Adipocyte (in vitro differentiated cells): ENCODE measurements around the gene ZNF844.
"Not testable (repeated sequence)": the region's sequence is repeated elsewhere in the genome, so short reads cannot be mapped to it uniquely, and the experiment has no call there.

Source experiments
- DNase-seq: peaks from one replicate; pipeline ENCODE4 v3.0.0-alpha.2; 2015; ENCODE audit warnings: low read depth
- H3K27me3 ChIP-seq: replicated peaks from 2 replicates; pipeline ENCODE4 v1.7.0; 2013; ENCODE audit warnings: mild to moderate bottlenecking, low read length, moderate library complexity; ENCODE audit not compliant: control insufficient read depth, insufficient read depth
- H3K36me3 ChIP-seq: 2 replicates; pipeline ENCODE4 v1.7.0; 2013; ENCODE audit warnings: low read length, mild to moderate bottlenecking, moderate library complexity; ENCODE audit not compliant: control insufficient read depth, insufficient read depth, severe bottlenecking
- H3K4me1 ChIP-seq: 2 replicates; pipeline ENCODE4 v1.7.0; 2013; ENCODE audit warnings: mild to moderate bottlenecking, low read length, moderate library complexity; ENCODE audit not compliant: control insufficient read depth, insufficient read depth
- H3K4me3 ChIP-seq: 2 replicates; pipeline ENCODE4 v1.7.0; 2013; ENCODE audit warnings: mild to moderate bottlenecking, low read length, moderate library complexity
- H3K9ac ChIP-seq: 2 replicates; pipeline ENCODE4 v1.7.0; 2013; ENCODE audit warnings: mild to moderate bottlenecking, low read length, moderate library complexity
- H3K9me3 ChIP-seq: 2 replicates; pipeline ENCODE4 v1.7.0; 2013; ENCODE audit warnings: mild to moderate bottlenecking, low read length, moderate library complexity; ENCODE audit not compliant: control insufficient read depth

Gene ZNF844

DNA sequence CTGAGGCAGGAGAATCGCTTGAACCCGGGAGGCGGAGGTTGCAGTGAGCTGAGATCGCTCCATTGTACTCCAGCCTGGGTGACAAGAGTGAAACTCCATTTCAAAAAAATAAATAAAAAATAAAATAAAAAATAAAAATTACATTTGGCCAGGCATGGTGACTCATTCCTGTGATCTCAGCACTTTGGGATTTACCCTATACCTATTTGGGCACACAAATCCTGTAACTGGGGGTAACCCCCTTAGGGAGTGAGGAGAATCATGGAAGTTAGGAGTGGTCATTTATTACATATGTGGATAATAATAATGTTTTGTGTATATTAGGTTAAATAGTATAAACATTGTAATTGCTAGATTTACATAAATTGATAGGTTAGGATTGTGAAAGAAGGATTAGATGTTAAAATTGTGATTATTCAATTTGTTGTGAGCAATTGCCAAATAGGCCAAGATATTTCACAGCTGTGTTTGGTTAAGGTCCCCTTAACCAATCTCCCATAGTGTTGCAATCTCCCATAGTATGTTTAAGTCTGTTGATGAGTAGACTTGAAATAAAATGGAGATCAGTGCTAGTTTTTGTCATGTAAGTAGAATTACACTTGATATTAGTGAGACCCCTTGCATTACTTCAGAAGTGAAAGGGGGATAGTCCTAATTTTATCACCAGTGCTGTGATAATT lies 30.7 kb downstream of the ZNF844 start:
- Histone ChIP-seq H3K4me3 (no peak overlapping the region), H3K36me3 (peaks cover 4% of the 10 kb centered on the region), H3K9ac (no peak overlapping the region), H3K27me3 (no peaks in the 10 kb centered on the region), H3K4me1 (peaks cover 9% of the 10 kb centered on the region), H3K9me3 (peaks cover 3% of the 10 kb centered on the region)
- peak; percentile 80 for DNase-seq

DNA sequence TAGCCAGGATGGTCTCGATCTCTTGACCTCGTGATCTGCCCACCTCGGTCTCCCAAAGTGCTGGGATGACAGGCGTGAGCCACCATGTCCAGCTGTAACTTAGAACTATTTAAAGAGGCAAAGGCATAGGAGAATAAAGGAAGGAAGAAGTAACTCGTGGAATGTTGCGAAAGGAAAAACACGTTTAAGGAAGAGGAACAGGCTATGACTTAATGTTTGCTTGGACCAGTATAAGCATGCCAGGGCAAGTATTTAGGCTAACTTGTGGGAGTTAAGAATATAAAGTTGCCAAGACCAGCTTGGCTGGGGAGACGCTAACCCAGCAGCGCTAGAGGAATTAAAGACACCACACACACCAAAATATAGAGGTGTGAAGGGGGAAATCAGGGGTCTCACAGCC lies 33.5 kb downstream of the ZNF844 start:
- Histone ChIP-seq H3K9me3 (peaks cover 3% of the 10 kb centered on the region), H3K4me3 (no peak overlapping the region), H3K36me3 (peaks cover 4% of the 10 kb centered on the region), H3K4me1 (peaks cover 9% of the 10 kb centered on the region), H3K27me3 (no peaks in the 10 kb centered on the region), H3K9ac (no peak overlapping the region)
- DNase-seq = no peak

GRCh38 chr19:12103909-12104308 lies 39.4 kb downstream of the ZNF844 start:
- H3K27me3 ChIP-seq, H3K9ac ChIP-seq, H3K4me3 ChIP-seq, DNase-seq, H3K9me3 ChIP-seq, H3K4me1 ChIP-seq, H3K36me3 ChIP-seq: not testable (repeated sequence)

- Histone ChIP-seq H3K36me3 (peaks cover 36% of the 10 kb centered on the region), H3K4me3 (no peak overlapping the region), H3K27me3 (no peaks in the 10 kb centered on the region), H3K4me1 (no peaks in the 10 kb centered on the region), H3K9ac (no peak overlapping the region), H3K9me3 (peaks cover 30% of the 10 kb centered on the region)
- no peak for DNase-seq
These were observed 46.6 kb downstream of the ZNF844 start for GRCh38 chr19:12111176-12111575.

DNA sequence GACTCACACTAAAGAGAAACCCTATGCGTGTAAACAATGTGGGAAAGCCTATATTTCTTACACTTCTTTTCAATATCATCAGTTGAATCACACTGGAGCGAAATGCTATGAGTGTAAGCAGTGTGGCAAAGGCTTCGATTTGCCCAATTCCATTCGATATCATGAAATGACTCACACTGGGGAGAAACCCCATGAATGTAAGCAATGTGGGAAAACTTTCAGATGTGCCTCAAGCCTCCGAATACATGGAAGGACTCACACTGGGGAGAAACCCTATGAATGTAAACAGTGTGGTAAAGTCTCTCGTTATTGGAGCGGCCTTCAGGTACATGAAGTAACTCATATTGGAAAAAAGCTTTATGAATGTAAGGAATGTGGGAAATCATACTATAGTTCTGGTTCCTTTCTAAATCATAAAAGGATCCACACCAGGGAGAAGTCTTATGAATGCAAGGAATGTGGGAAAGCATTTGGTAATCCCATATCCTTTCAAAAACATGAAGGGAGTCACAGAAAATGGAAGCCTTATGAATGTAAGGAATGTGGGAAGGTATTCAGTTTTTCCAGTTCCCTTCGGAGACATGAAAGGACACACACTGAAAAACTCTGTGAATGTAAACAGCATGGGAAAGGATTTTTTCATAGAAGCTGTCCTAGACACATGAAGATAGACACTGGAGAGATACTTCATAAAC lies 47.6 kb downstream of the ZNF844 start:
- no peaks in the 10 kb centered on the region for H3K27me3 ChIP-seq
- peaks cover 30% of the 10 kb centered on the region for H3K9me3 ChIP-seq
- no peak overlapping the region for H3K9ac ChIP-seq
- peaks cover 36% of the 10 kb centered on the region for H3K36me3 ChIP-seq
- DNase-seq = no peak
- H3K4me3 ChIP-seq = peak overlapping the region; percentile 33
- H3K4me1 ChIP-seq = no peaks in the 10 kb centered on the region

- Histone ChIP-seq H3K4me3 (peak overlapping the region; percentile 33), H3K36me3 (peaks cover 36% of the 10 kb centered on the region), H3K4me1 (no peaks in the 10 kb centered on the region), H3K9me3 (peaks cover 30% of the 10 kb centered on the region), H3K27me3 (no peaks in the 10 kb centered on the region), H3K9ac (no peak overlapping the region)
- DNase-seq = no peak
These were observed 48.2 kb downstream of the ZNF844 start for GRCh38 chr19:12112701-12113100.

GRCh38 chr19:12113121-12113520 lies 48.6 kb downstream of the ZNF844 start:
- Histone ChIP-seq H3K4me3 (peak overlapping the region; percentile 33), H3K9me3 (peaks cover 30% of the 10 kb centered on the region), H3K4me1 (no peaks in the 10 kb centered on the region), H3K36me3 (peaks cover 36% of the 10 kb centered on the region), H3K27me3 (no peaks in the 10 kb centered on the region), H3K9ac (no peak overlapping the region)
- no peak for DNase-seq

- DNase-seq = no peak
- no peaks in the 10 kb centered on the region for H3K4me1 ChIP-seq
- peaks cover 13% of the 10 kb centered on the region for H3K9me3 ChIP-seq
- H3K36me3 ChIP-seq = peaks cover 12% of the 10 kb centered on the region
- H3K27me3 ChIP-seq = no peaks in the 10 kb centered on the region
- H3K4me3 ChIP-seq = no peak overlapping the region
- H3K9ac ChIP-seq = no peak overlapping the region
These were observed 52.9 kb downstream of the ZNF844 start for GRCh38 chr19:12117201-12117970.

DNA sequence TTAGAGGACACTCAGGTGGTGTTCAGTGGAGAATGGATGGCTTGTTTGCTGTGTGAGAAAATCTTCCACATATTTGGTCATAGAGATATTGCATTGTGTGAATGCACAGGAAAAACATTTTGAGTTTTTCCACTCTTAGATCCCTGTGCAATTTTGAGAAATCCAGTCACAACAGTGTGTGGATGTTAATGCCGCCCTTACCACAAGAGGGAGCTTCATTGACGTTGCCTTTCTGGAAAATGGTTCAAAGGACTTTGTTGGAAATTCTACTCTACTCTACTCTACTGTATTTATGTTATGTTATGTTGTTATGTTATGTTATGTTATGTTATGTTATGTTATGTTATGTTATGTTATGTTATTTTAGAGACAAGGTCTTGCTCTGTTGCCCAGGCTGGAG lies 62.2 kb downstream of the ZNF844 start:
- Histone ChIP-seq H3K4me1 (no peaks in the 10 kb centered on the region), H3K36me3 (peaks cover 12% of the 10 kb centered on the region), H3K9me3 (peaks cover 7% of the 10 kb centered on the region), H3K9ac (no peak overlapping the region), H3K27me3 (no peaks in the 10 kb centered on the region), H3K4me3 (no peak overlapping the region)
- peak; percentile 26 for DNase-seq
